ENCODE measurements around the gene MCM5. TPM values are rescaled to one million over a fixed set of nuclear protein-coding genes. Genes with fewer than 3 reads are reported as not detected.
A peak's percentile ranks its signal among the peaks of the same experiment; 100 is the strongest.

Gene MCM5
- total and polyA plus RNA-seq, 2 experiments from 2014 or later = 34.4 to 51.5 TPM

- Histone ChIP-seq H3K4me3 (no peak overlapping the region), H2AFZ (no peak overlapping the region), H4K20me1 (ENCODE audit: insufficient read depth) (no peaks in the 10 kb centered on the region), H3K9me3 (ENCODE audit: low read depth) (no peaks in the 10 kb centered on the region), H3F3A (ENCODE audit: insufficient read depth) (peaks cover 21% of the 10 kb centered on the region; the same call in 1 of the 2 replicates), H3K9me2 (ENCODE audit: insufficient read depth) (no peaks in the 10 kb centered on the region), H3K27ac (no peak overlapping the region), H3K9ac (no peak overlapping the region), H3K4me1 (ENCODE audit: insufficient read depth) (peaks cover 15% of the 10 kb centered on the region), H3K4me2 (ENCODE audit: unreplicated experiment) (no peak overlapping the region), H3K79me2 (ENCODE audit: insufficient read depth) (no peaks in the 10 kb centered on the region), H3K27me3 (replicated peaks; ENCODE audit: insufficient read depth) (no peaks in the 10 kb centered on the region), H3K36me3 (ENCODE audit: low read depth) (no peaks in the 10 kb centered on the region)
- in situ Hi-C loops (cut with MboI) = loop anchor here (10.0 kb wide), 1 partner anchor 231 kb away; no protein-coding TSS in a partner anchor
- TF ChIP-seq EZH2 (IDR thresholded peaks at IDR 0.05; ENCODE audit: insufficient read depth, poor library complexity, severe bottlenecking) (no peak), EZH2phosphoT487 (IDR thresholded peaks at IDR 0.05; ENCODE audit: insufficient read depth, low read depth) (no peak)
- DNase-seq = no peak
- 74 to 75% methylated on average over 12 of the region's 12 CpGs for WGBS, 2 experiments (ENCODE audit: low coverage in 1 of 2, low lambda C conversion rate in 2 of 2, missing lambda C conversion rate in 2 of 2)
Observed at GRCh38 chr22:35353318-35353717, 46.6 kb upstream of the MCM5 start.

- in situ Hi-C loops (cut with MboI) = loop anchor here (10.0 kb wide), 1 partner anchor 231 kb away; no protein-coding TSS in a partner anchor
Observed at GRCh38 chr22:35354068-35354467, 45.9 kb upstream of the MCM5 start.

GRCh38 chr22:35357883-35358621 lies 41.9 kb upstream of the MCM5 start:
- Histone ChIP-seq H2AFZ (no peak overlapping the region), H3K36me3 (ENCODE audit: low read depth) (no peaks in the 10 kb centered on the region), H3K4me1 (ENCODE audit: insufficient read depth) (no peaks in the 10 kb centered on the region), H3K9me2 (ENCODE audit: insufficient read depth) (no peaks in the 10 kb centered on the region), H3K27ac (no peak overlapping the region), H3K27me3 (replicated peaks; ENCODE audit: insufficient read depth) (no peaks in the 10 kb centered on the region), H3K4me2 (ENCODE audit: unreplicated experiment) (no peak overlapping the region), H3K79me2 (ENCODE audit: insufficient read depth) (no peaks in the 10 kb centered on the region), H3K4me3 (no peak overlapping the region), H3K9ac (no peak overlapping the region), H3K9me3 (ENCODE audit: low read depth) (no peaks in the 10 kb centered on the region), H4K20me1 (ENCODE audit: insufficient read depth) (no peaks in the 10 kb centered on the region), H3F3A (ENCODE audit: insufficient read depth) (peaks cover 20% of the 10 kb centered on the region; the same call in 1 of the 2 replicates)
- in situ Hi-C loops (cut with MboI) = loop anchor here (10.0 kb wide), 1 partner anchor 227 kb away; no protein-coding TSS in a partner anchor
- TF ChIP-seq EZH2 (IDR thresholded peaks at IDR 0.05; ENCODE audit: insufficient read depth, poor library complexity, severe bottlenecking) = no peak
- no peak for TF ChIP-seq EZH2phosphoT487 (IDR thresholded peaks at IDR 0.05; ENCODE audit: insufficient read depth, low read depth)
- DNase-seq = peak; percentile 75
- 66 to 67% methylated on average over 6 of the region's 6 CpGs for WGBS, 2 experiments (ENCODE audit: low coverage in 1 of 2, low lambda C conversion rate in 2 of 2, missing lambda C conversion rate in 2 of 2)

More at GRCh38 chr22:35354068-35354467, 45.9 kb upstream of the MCM5 start:
- H3K9me2 ChIP-seq (ENCODE audit: insufficient read depth) = no peaks in the 10 kb centered on the region
- no peaks in the 10 kb centered on the region for H4K20me1 ChIP-seq (ENCODE audit: insufficient read depth)
- no peak overlapping the region for H3K4me3 ChIP-seq
- TF ChIP-seq EZH2phosphoT487 (IDR thresholded peaks at IDR 0.05; ENCODE audit: insufficient read depth, low read depth) (no peak), EZH2 (IDR thresholded peaks at IDR 0.05; ENCODE audit: insufficient read depth, poor library complexity, severe bottlenecking) (no peak)
- H3K4me2 ChIP-seq (ENCODE audit: unreplicated experiment) = no peak overlapping the region
- no peak overlapping the region for H2AFZ ChIP-seq
- no peaks in the 10 kb centered on the region for H3K36me3 ChIP-seq (ENCODE audit: low read depth)
- peaks cover 15% of the 10 kb centered on the region for H3K4me1 ChIP-seq (ENCODE audit: insufficient read depth)
- no peak overlapping the region for H3K9ac ChIP-seq
- no peak overlapping the region for H3K27ac ChIP-seq
- peaks cover 27% of the 10 kb centered on the region; the same call in 1 of the 2 replicates for H3F3A ChIP-seq (ENCODE audit: insufficient read depth)
- DNase-seq = no peak
- H3K79me2 ChIP-seq (ENCODE audit: insufficient read depth) = no peaks in the 10 kb centered on the region
- H3K9me3 ChIP-seq (ENCODE audit: low read depth) = no peaks in the 10 kb centered on the region
- 97 to 98% methylated on average over 4 of the region's 4 CpGs for WGBS, 2 experiments (ENCODE audit: low coverage in 1 of 2, low lambda C conversion rate in 2 of 2, missing lambda C conversion rate in 2 of 2)
- H3K27me3 ChIP-seq (replicated peaks; ENCODE audit: insufficient read depth) = no peaks in the 10 kb centered on the region

- Histone ChIP-seq H3K4me2 (ENCODE audit: unreplicated experiment) (no peak overlapping the region), H3K27ac (no peak overlapping the region), H3K36me3 (ENCODE audit: low read depth) (no peaks in the 10 kb centered on the region), H3K9me3 (ENCODE audit: low read depth) (no peaks in the 10 kb centered on the region), H3F3A (ENCODE audit: insufficient read depth) (peaks cover 20% of the 10 kb centered on the region; the same call in 1 of the 2 replicates), H3K9ac (no peak overlapping the region), H3K4me3 (no peak overlapping the region), H3K27me3 (replicated peaks; ENCODE audit: insufficient read depth) (no peaks in the 10 kb centered on the region), H3K79me2 (ENCODE audit: insufficient read depth) (no peaks in the 10 kb centered on the region), H3K9me2 (ENCODE audit: insufficient read depth) (no peaks in the 10 kb centered on the region), H4K20me1 (ENCODE audit: insufficient read depth) (no peaks in the 10 kb centered on the region), H2AFZ (no peak overlapping the region), H3K4me1 (ENCODE audit: insufficient read depth) (no peaks in the 10 kb centered on the region)
- DNase-seq = no peak
- 88 to 96% methylated on average over 9 of the region's 9 CpGs for WGBS, 2 experiments (ENCODE audit: low coverage in 1 of 2, low lambda C conversion rate in 2 of 2, missing lambda C conversion rate in 2 of 2)
- in situ Hi-C loops (cut with MboI) = loop anchor here (10.0 kb wide), 1 partner anchor 225 kb away; no protein-coding TSS in a partner anchor
- no peak for TF ChIP-seq EZH2phosphoT487 (IDR thresholded peaks at IDR 0.05; ENCODE audit: insufficient read depth, low read depth)
- TF ChIP-seq EZH2 (IDR thresholded peaks at IDR 0.05; ENCODE audit: insufficient read depth, poor library complexity, severe bottlenecking) = no peak
Observed at GRCh38 chr22:35359380-35360065, 40.4 kb upstream of the MCM5 start.
